Measurements from ENCODE around the gene PIK3AP1. TPM values are rescaled to one million over a fixed set of nuclear protein-coding genes. Genes with fewer than 3 reads are reported as not detected.

Gene PIK3AP1
- polyA plus RNA-seq, 1 experiment, result 0.04 TPM

GRCh38 chr10:96641396-96642295 lies 78.7 kb downstream of the PIK3AP1 start:
- Histone ChIP-seq H3K4me3 (ENCODE audit: low read depth, low read length) (no peak overlapping the region), H3K27me3 (ENCODE audit: control insufficient read depth, insufficient read depth, low read length) (peaks cover 4% of the 10 kb centered on the region; the same call in 1 of the 2 replicates), H3K36me3 (ENCODE audit: control insufficient read depth, insufficient read depth, low read length) (no peaks in the 10 kb centered on the region)
- POLR2A ChIA-PET, result no interaction called here
- CTCF ChIA-PET, result interaction anchor here (0.6 to 3.0 kb wide), 20 partner anchors 9 to 592 kb away, joined by 3 to 13 read pairs (median 4); no protein-coding TSS in a partner anchor
- no peak for TF ChIP-seq CTCF (IDR thresholded peaks at IDR 0.05; ENCODE audit: insufficient read depth, low read depth, low read length)
- DNase-seq (ENCODE audit: low read depth), result no peak

- CTCF ChIA-PET, result interaction anchor here (1.0 to 3.0 kb wide), 10 partner anchors 11 to 269 kb away, joined by 3 to 13 read pairs (median 7); no protein-coding TSS in a partner anchor
These were observed 80.4 kb downstream of the PIK3AP1 start for GRCh38 chr10:96639899-96640298.

GRCh38 chr10:96638696-96639095 lies 81.6 kb downstream of the PIK3AP1 start:
- TF ChIP-seq CTCF (IDR thresholded peaks at IDR 0.05; ENCODE audit: insufficient read depth, low read depth, low read length), result no peak
- ChIA-PET CTCF (interaction anchor here (0.6 to 1.7 kb wide), 5 partner anchors 12 to 268 kb away, joined by 3 to 7 read pairs (median 4); no protein-coding TSS in a partner anchor), POLR2A (no interaction called here)
- Histone ChIP-seq H3K36me3 (ENCODE audit: control insufficient read depth, insufficient read depth, low read length) (no peaks in the 10 kb centered on the region), H3K4me3 (ENCODE audit: low read depth, low read length) (no peak overlapping the region), H3K27me3 (ENCODE audit: control insufficient read depth, insufficient read depth, low read length) (peaks cover 2% of the 10 kb centered on the region; the same call in 1 of the 2 replicates)
- no peak for DNase-seq (ENCODE audit: low read depth)

More at GRCh38 chr10:96639899-96640298, 80.4 kb downstream of the PIK3AP1 start:
- H3K36me3 ChIP-seq (ENCODE audit: control insufficient read depth, insufficient read depth, low read length), result no peaks in the 10 kb centered on the region
- H3K27me3 ChIP-seq (ENCODE audit: control insufficient read depth, insufficient read depth, low read length), result peaks cover 2% of the 10 kb centered on the region; the same call in 1 of the 2 replicates
- no peak for DNase-seq (ENCODE audit: low read depth)
- TF ChIP-seq CTCF (IDR thresholded peaks at IDR 0.05; ENCODE audit: insufficient read depth, low read depth, low read length), result no peak
- POLR2A ChIA-PET, result no interaction called here
- no peak overlapping the region for H3K4me3 ChIP-seq (ENCODE audit: low read depth, low read length)

- CTCF ChIA-PET, result interaction anchor here (0.6 to 1.7 kb wide), 4 partner anchors 12 to 263 kb away, joined by 3 to 7 read pairs (median 4); no protein-coding TSS in a partner anchor
- TF ChIP-seq CTCF (IDR thresholded peaks at IDR 0.05; ENCODE audit: insufficient read depth, low read depth, low read length), result no peak
- POLR2A ChIA-PET, result no interaction called here
- Histone ChIP-seq H3K36me3 (ENCODE audit: control insufficient read depth, insufficient read depth, low read length) (no peaks in the 10 kb centered on the region), H3K4me3 (ENCODE audit: low read depth, low read length) (no peak overlapping the region), H3K27me3 (ENCODE audit: control insufficient read depth, insufficient read depth, low read length) (peaks cover 2% of the 10 kb centered on the region; the same call in 1 of the 2 replicates)
- no peak for DNase-seq (ENCODE audit: low read depth)
These were observed 82.2 kb downstream of the PIK3AP1 start for GRCh38 chr10:96638120-96638519.

GRCh38 chr10:96637709-96638108 lies 82.6 kb downstream of the PIK3AP1 start:
- Histone ChIP-seq H3K27me3 (ENCODE audit: control insufficient read depth, insufficient read depth, low read length) (peaks cover 3% of the 10 kb centered on the region), H3K36me3 (ENCODE audit: control insufficient read depth, insufficient read depth, low read length) (no peaks in the 10 kb centered on the region), H3K4me3 (ENCODE audit: low read depth, low read length) (no peak overlapping the region)
- no peak for TF ChIP-seq CTCF (IDR thresholded peaks at IDR 0.05; ENCODE audit: insufficient read depth, low read depth, low read length)
- ChIA-PET POLR2A (no interaction called here), CTCF (interaction anchor here (1.1 kb wide), 2 partner anchors 13 to 262 kb away, joined by 3 to 6 read pairs; no protein-coding TSS in a partner anchor)
- no peak for DNase-seq (ENCODE audit: low read depth)
